Kidney tubule cell (primary cell): ENCODE results near the gene THPO.
"Not testable (repeated sequence)": the region's sequence is repeated elsewhere in the genome, so short reads cannot be mapped to it uniquely, and the experiment has no call there.

Experiments
- DNase-seq: peaks from one replicate; pipeline ENCODE4 v3.0.0-alpha.2; 2018; ENCODE audit warnings: low spot score

THPO gene

GRCh38 chr3:184349563-184350470 is 28.2 kb downstream of the THPO start:
- DNase-seq, result no peak

DNA sequence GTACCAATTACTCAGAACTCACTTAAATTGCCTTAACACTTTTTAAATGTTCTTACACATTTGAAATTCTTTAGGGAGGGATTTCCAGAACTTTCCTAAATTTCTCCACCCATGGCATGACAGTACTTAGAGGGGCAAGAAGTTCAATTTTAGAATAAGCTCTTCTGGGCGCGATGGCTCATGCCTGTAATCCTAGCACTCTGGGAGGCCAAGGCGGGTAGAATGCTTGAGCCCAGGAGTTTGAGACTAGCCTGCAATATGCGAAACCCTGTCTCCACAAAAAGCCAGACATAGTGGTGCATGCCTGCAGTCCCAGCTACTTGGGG is 30.0 kb downstream of the THPO start:
- DNase-seq, result no peak

- no peak for DNase-seq
Observed at GRCh38 chr3:184347321-184348056, 30.5 kb downstream of the THPO start.

DNA sequence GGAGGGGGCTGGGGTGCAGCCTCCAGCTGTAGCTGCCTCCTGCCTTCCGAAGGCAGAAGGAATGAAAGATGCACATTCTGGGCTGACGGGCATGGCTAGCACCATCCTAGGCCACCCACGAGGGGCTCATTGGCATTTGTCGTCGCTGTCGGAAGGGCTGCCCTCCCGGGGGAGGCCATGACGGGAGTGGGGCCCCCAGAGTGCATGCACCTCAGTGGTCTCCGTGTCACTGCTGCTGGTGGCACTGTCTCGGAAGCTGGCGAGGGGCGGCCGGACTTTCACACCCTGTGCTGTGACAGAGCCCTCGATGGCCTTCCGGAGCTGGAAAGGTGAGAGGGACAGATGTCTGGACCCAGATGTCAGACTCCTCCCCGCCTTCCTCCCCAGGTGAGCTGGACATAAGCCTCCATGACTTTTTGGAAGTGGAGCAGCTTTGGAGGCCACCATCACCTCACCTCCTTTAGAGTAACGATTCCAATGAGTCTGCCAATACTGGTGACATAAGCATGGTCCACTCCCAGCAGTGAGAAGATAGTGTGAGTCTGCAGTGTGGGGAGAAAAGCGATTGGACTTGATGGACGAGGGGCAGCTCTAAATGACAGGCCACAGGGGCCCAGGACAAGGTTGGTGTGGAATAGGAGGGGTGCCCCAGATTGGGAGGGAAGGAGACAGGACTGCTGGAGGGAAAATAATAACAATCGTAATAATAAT is 31.4 kb downstream of the THPO start:
- DNase-seq, result no peak

DNA sequence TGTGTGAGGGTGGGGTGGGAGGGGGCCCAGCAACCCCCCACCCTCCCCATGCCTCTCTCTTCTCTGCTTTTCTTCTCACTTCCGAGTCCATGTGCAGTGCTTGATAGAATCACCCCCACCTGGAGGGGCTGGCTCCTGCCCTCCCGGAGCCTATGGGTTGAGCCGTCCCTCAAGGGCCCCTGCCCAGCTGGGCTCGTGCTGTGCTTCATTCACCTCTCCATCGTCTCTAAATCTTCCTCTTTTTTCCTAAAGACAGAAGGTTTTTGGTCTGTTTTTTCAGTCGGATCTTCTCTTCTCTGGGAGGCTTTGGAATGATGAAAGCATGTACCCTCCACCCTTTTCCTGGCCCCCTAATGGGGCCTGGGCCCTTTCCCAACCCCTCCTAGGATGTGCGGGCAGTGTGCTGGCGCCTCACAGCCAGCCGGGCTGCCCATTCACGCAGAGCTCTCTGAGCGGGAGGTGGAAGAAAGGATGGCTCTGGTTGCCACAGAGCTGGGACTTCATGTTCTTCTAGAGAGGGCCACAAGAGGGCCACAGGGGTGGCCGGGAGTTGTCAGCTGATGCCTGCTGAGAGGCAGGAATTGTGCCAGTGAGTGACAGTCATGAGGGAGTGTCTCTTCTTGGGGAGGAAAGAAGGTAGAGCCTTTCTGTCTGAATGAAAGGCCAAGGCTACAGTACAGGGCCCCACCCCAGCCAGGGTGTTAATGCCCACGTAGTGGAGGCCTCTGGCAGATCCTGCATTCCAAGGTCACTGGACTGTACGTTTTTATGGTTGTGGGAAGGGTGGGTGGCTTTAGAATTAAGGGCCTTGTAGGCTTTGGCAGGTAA is 32.5 kb downstream of the THPO start:
- DNase-seq, result peak; percentile 94

DNA sequence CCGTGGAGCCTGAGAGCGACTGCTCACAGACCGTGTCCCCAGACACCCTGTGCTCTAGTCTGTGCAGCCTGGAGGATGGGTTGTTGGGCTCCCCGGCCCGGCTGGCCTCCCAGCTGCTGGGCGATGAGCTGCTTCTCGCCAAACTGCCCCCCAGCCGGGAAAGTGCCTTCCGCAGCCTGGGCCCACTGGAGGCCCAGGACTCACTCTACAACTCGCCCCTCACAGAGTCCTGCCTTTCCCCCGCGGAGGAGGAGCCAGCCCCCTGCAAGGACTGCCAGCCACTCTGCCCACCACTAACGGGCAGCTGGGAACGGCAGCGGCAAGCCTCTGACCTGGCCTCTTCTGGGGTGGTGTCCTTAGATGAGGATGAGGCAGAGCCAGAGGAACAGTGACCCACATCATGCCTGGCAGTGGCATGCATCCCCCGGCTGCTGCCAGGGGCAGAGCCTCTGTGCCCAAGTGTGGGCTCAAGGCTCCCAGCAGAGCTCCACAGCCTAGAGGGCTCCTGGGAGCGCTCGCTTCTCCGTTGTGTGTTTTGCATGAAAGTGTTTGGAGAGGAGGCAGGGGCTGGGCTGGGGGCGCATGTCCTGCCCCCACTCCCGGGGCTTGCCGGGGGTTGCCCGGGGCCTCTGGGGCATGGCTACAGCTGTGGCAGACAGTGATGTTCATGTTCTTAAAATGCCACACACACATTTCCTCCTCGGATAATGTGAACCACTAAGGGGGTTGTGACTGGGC is 33.3 kb downstream of the THPO start:
- DNase-seq, result no peak

GRCh38 chr3:184343200-184343876 is 34.7 kb downstream of the THPO start:
- no peak for DNase-seq

DNA sequence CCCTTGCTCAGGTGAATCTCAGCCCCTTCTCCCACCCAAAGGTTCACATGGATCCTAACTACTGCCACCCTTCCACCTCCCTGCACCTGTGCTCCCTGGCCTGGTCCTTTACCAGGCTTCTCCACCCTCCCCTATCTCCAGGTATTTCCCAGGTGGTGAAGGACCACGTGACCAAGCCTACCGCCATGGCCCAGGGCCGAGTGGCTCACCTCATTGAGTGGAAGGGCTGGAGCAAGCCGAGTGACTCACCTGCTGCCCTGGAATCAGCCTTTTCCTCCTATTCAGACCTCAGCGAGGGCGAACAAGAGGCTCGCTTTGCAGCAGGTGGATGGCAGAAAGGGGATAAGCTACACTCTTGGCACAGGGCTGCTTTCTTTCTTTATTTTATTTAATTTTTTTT is 36.1 kb downstream of the THPO start:
- DNase-seq, result peak; percentile 64

DNA sequence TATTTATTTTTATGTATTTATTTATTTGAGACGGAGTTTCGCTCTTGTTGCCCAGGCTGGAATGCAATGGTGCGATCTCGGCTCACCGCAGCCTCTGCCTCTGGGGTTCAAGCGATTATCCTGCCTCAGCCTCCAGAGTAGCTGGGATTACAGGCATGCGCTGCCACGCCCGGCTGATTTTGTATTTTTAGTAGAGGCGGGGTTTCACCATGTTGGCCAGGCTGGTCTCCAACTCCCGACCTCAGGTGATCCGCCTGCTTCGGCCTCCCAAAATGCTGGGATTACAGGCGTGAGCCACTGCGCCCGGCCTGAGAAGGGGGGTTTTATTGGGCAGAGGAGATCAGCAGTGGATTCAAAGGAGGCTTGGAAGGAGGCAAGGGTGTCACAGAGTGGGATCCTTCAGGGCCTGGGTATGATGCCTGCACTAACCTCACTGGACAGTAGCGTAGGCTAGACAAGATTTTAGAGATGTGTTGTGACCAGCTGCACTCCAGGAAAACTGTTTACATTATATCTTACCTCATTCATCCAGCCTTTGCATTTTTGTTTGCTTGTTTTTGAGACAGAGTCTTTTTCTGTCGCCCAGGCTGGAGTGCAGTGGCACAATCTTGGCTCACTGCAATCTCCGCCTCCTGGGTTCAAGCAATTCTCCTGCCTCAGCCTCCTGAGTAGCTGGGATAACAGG is 38.4 kb downstream of the THPO start:
- not testable (repeated sequence) for DNase-seq

DNA sequence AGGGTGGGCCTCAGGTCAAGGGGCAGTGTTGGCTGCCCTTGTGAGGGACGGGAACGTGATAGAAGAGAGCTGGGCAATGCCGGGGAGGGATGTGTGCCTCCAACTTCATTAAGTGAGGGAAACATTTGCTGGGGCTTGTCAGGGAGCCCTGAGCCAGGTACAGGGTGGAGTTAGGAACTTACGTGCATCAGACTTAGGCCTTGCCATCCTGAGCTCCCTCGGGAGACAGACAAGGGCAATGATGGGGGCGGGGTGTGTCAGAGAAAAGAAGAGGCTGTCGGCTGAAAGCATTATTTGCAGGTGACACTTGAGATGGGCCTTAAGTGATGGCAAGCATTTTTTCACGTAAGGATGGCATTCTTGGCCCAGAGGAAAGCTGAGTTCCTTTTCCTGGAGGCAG is 39.0 kb downstream of the THPO start:
- no peak for DNase-seq

DNA sequence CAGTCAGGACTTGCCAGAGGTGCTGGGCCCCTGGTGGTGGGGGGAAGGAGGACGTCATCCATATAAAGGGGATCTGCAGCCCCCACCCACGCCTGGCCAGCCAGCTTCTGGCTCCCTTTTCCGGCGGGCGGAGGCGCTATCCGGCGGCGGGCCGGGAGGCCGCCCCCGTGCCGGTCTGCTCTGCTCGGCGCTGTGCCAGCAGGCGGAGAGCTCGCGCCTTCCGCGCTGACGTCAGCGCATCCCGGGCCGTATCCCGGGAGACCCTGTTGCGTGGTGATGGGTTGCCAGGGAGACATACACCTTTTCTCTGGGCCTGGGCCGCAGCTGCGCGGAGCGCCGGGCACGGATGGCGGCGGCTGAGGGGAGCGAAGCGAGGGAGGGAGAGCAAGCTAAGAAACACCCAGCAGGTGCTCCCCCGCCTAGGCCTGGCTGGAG is 39.5 kb downstream of the THPO start:
- DNase-seq, result peak; percentile 44

- DNase-seq, result no peak
Observed at GRCh38 chr3:184337981-184338380, 40.0 kb downstream of the THPO start.

GRCh38 chr3:184337399-184337714 is 40.6 kb downstream of the THPO start, which contains the start of gene FAM131A:
Gene FAM131A (plus strand): TSS chr3:184337600. CDS start chr3:184337631, 31 bp downstream.
- DNase-seq, result no peak

DNA sequence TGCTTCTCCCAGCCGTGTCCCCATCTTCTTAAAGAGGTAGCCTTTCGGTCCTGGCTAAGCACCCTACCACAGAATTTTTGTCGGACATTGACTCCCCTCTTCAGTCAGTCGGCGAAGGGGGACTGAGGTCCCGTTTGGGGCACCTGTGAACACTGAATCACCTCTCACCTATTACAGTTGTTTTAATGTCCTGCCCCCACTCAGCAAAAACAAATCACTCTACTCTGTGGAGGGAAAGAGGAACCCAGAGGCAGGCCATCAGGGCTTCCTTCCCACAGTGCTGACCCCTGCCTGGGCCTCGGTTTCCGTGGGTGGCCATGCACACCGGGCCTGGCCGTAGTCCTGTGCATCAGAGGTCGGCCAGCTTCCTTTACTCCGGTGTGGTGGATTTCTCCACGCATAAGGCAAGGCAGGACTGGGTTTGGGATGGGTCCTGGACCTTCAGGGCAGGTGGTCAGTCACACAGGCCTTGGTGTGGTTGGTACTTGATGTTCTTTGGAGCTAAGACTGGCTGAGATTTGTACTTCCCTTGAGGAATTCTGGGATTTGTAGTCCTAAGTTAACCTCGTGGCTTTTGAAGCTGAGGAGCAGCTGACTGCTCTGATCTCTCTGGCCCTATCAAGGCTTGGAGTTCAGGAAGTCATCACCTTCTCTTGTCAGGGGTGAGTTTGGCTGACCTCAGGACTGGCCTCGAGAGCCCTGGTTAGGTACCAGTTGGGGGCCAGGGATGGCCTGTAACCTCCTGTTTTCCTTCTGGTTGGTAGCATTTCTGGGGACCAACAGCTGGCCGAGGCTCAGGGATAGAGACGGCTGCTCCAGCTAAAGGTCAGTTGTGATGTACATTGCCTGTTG is 41.2 kb downstream of the THPO start:
- DNase-seq, result peak; percentile 59

DNA sequence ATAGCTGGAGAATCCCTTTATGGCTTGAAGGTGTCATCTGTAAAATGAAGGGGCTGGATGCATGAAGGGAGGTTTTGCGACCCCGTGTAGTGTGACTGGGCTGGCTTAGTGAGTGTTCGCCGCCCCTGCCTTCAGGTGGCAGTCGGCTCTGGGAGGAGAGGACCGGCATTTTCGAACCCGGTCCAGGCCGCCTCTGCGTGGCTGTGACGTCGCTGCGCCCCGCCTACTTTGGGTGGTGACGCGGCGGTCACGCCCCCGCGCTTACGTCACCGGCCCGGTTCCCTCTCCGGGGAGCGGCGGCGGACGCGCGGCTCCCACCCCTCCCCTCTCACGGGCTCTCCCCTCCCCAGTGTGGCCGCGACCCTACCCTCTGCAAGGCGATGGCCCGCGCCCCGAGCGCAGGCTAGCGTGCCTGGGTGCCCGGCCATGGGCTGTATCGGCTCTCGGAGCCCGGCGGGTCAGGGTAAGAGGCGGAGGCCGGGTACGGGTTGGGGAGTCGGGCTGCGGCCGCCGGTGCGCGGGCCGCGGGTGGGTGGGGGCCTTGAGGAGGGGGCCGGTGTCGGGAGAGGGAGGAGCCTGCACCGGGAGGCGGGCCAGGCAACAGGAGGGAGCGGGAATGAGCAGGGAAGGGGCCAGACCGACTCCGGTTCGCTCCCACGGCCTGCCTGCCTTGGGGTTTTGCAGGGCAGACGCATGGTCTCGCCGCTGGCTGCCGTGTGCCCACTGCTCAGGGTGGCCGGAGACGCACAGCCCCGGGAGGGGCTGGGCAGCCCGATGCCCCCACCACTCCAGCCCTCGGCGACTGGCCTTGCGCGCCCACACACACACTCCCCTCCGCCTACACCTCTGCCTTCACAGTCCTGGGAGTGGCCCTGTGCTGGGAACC is 42.1 kb downstream of the THPO start:
- peak; percentile 75 for DNase-seq

GRCh38 chr3:184335291-184335660 is 42.7 kb downstream of the THPO start:
- no peak for DNase-seq

GRCh38 chr3:184334470-184335158 is 43.4 kb downstream of the THPO start:
- DNase-seq, result peak; percentile 88
